Loucy (cell line): ENCODE data around the gene TMBIM6.

Experiments
- H2AFZ ChIP-seq: fragments of 200-600 bp; sonication (generic); 2 replicates; pipeline ENCODE4 v1.6.0; 2016; ENCODE audit warnings: antibody characterized with exemption, mild to moderate bottlenecking, low read length, moderate library complexity
- H3F3A ChIP-seq: fragments of 200-600 bp; 2 replicates; pipeline ENCODE4 v1.6.0; 2016; ENCODE audit warnings: antibody characterized with exemption, low read depth, mild to moderate bottlenecking
- H3K27me3 ChIP-seq: fragments of 200-600 bp; sonication (generic); 2 replicates; pipeline ENCODE4 v1.6.1; 2014; ENCODE audit warnings: low read length, mild to moderate bottlenecking; ENCODE audit not compliant: insufficient read depth, poor library complexity, severe bottlenecking
- H3K36me3 ChIP-seq: fragments of 200-600 bp; sonication (generic); 2 replicates; pipeline ENCODE4 v1.6.1; 2016; ENCODE audit warnings: low read length; ENCODE audit not compliant: insufficient read depth
- H3K4me1 ChIP-seq: fragments of 200-600 bp; sonication (generic); 2 replicates; pipeline ENCODE4 v1.5.1; 2014; ENCODE audit warnings: low read length, mild to moderate bottlenecking; ENCODE audit not compliant: insufficient read depth, poor library complexity, severe bottlenecking
- H3K4me2 ChIP-seq: fragments of 200-600 bp; sonication (generic); 2 replicates; pipeline ENCODE4 v1.6.0; 2014; ENCODE audit warnings: antibody characterized with exemption, low read length, low read depth, mild to moderate bottlenecking; ENCODE audit not compliant: poor library complexity, severe bottlenecking
- H3K4me3 ChIP-seq: fragments of 200-600 bp; sonication (generic); 2 replicates; pipeline ENCODE4 v1.5.1; 2014; ENCODE audit warnings: low read length, mild to moderate bottlenecking, mixed read lengths; ENCODE audit not compliant: poor library complexity, severe bottlenecking
- H3K79me2 ChIP-seq: fragments of 200-600 bp; sonication (generic); 2 replicates; pipeline ENCODE4 v1.6.1; 2014; ENCODE audit warnings: low read length; ENCODE audit not compliant: insufficient read depth
- H3K9ac ChIP-seq: fragments of 200-600 bp; sonication (generic); 2 replicates; pipeline ENCODE4 v1.6.0; 2014; ENCODE audit warnings: mild to moderate bottlenecking, low read depth, low read length, moderate library complexity; ENCODE audit not compliant: poor library complexity, severe bottlenecking
- H3K9me2 ChIP-seq: fragments of 200-600 bp; sonication (generic); replicated peaks from 2 replicates; pipeline ENCODE4 v1.6.1; 2016; ENCODE audit warnings: low read depth, low read length, mixed read lengths
- H3K9me3 ChIP-seq: fragments of 200-600 bp; sonication (generic); 2 replicates; pipeline ENCODE4 v1.6.1; 2014; ENCODE audit warnings: mild to moderate bottlenecking, antibody characterized with exemption, low read length, low read depth; ENCODE audit not compliant: insufficient read depth
- H4K20me1 ChIP-seq: fragments of 200-600 bp; sonication (generic); 2 replicates; pipeline ENCODE4 v1.6.0; 2014; ENCODE audit warnings: antibody characterized with exemption, low read length, mild to moderate bottlenecking; ENCODE audit not compliant: insufficient read depth, poor library complexity, severe bottlenecking
- CTCF ChIP-seq: fragments of 200-600 bp; sonication (generic); conservative IDR thresholded peaks from 2 replicates; pipeline ENCODE4 v1.5.1; 2014; ENCODE audit warnings: mild to moderate bottlenecking, antibody characterized with exemption, low read length
- EZH2phosphoT487 ChIP-seq: fragments of 200-600 bp; IDR thresholded peaks from 2 replicates; pipeline ENCODE4 v1.6.1; 2018; ENCODE audit warnings: antibody characterized with exemption, mild to moderate bottlenecking, moderate library complexity, borderline replicate concordance

TMBIM6 gene

GRCh38 chr12:49789992-49790391 lies 48.6 kb downstream of the TMBIM6 start:
- H3K27me3 ChIP-seq, result no peaks in the 10 kb centered on the region
- TF ChIP-seq CTCF (no peak), EZH2phosphoT487 (no peak)
- H3K9me2 ChIP-seq, result no peaks in the 10 kb centered on the region
- H3K9me3 ChIP-seq, result no peaks in the 10 kb centered on the region
- no peak overlapping the region for H3K4me2 ChIP-seq
- no peaks in the 10 kb centered on the region for H3F3A ChIP-seq
- H2AFZ ChIP-seq, result no peak overlapping the region
- H4K20me1 ChIP-seq, result no peaks in the 10 kb centered on the region
- H3K9ac ChIP-seq, result no peak overlapping the region
- H3K4me1 ChIP-seq, result no peaks in the 10 kb centered on the region
- no peaks in the 10 kb centered on the region for H3K36me3 ChIP-seq
- H3K4me3 ChIP-seq, result no peak overlapping the region
- no peaks in the 10 kb centered on the region for H3K79me2 ChIP-seq

- Histone ChIP-seq H3K36me3 (no peaks in the 10 kb centered on the region), H3K4me1 (no peaks in the 10 kb centered on the region)
Measured at GRCh38 chr12:49790741-49791555, 49.6 kb downstream of the TMBIM6 start.

GRCh38 chr12:49791700-49792099 lies 50.3 kb downstream of the TMBIM6 start:
- Histone ChIP-seq H3K9me2 (no peaks in the 10 kb centered on the region), H3K4me1 (no peaks in the 10 kb centered on the region), H3K36me3 (peaks cover 6% of the 10 kb centered on the region; the same call in 1 of the 2 replicates), H2AFZ (no peak overlapping the region), H3K9ac (no peak overlapping the region), H4K20me1 (no peaks in the 10 kb centered on the region), H3K27me3 (no peaks in the 10 kb centered on the region), H3K79me2 (no peaks in the 10 kb centered on the region), H3K9me3 (no peaks in the 10 kb centered on the region), H3K4me3 (no peak overlapping the region), H3K4me2 (no peak overlapping the region), H3F3A (no peaks in the 10 kb centered on the region)
- TF ChIP-seq CTCF (no peak), EZH2phosphoT487 (no peak)

More at GRCh38 chr12:49790741-49791555, 49.6 kb downstream of the TMBIM6 start:
- H3K9me2 ChIP-seq, result no peaks in the 10 kb centered on the region
- no peaks in the 10 kb centered on the region for H3K79me2 ChIP-seq
- H3F3A ChIP-seq, result no peaks in the 10 kb centered on the region
- no peaks in the 10 kb centered on the region for H4K20me1 ChIP-seq
- no peaks in the 10 kb centered on the region for H3K27me3 ChIP-seq
- no peak overlapping the region for H2AFZ ChIP-seq
- TF ChIP-seq EZH2phosphoT487 (no peak), CTCF (no peak)
- H3K4me2 ChIP-seq, result no peak overlapping the region
- no peaks in the 10 kb centered on the region for H3K9me3 ChIP-seq
- no peak overlapping the region for H3K4me3 ChIP-seq
- no peak overlapping the region for H3K9ac ChIP-seq
